OCI-LY7 (cell line): ENCODE measurements around the gene TMPO. TPM values are rescaled to one million over a fixed set of nuclear protein-coding genes. Genes with fewer than 3 reads are reported as not detected.

Experiments
- BruUV-seq: library from RNA; stranded (reverse); fragments of 400-500 nt; replicated peaks from 2 replicates; lab custom pipeline; 2021; lab: Mats Ljungman, UMichigan
- CTCF ChIA-PET: fragments of 300-600 bp; sonication (Branson Sonifier 250); formaldehyde crosslinking; loops from one replicate; lab custom pipeline; 2022; ENCODE audit warnings: antibody characterized with exemption; ENCODE audit not compliant: unreplicated experiment; lab: Charles Lee
- POLR2A ChIA-PET: fragments of 300-600 bp; sonication (Branson Sonifier 250); formaldehyde crosslinking; loops from one replicate; lab custom pipeline; 2022; ENCODE audit warnings: antibody characterized with exemption; lab: Charles Lee
- DNase-seq: peaks from one replicate; pipeline ENCODE4 v3.0.0-alpha.2; 2015; ENCODE audit warnings: low spot score
- H2AFZ ChIP-seq: fragments of 200-600 bp; sonication (generic), shearing (Covaris generic); 2 replicates; pipeline ENCODE4 v1.6.1; 2014; ENCODE audit warnings: mild to moderate bottlenecking, antibody characterized with exemption, low read length, moderate library complexity
- H3K27ac ChIP-seq: fragments of 200-600 bp; sonication (generic); 2 replicates; pipeline ENCODE4 v1.5.1; 2014; ENCODE audit warnings: mixed run types, low read depth, mild to moderate bottlenecking, moderate library complexity, low read length, inconsistent platforms; ENCODE audit not compliant: poor library complexity, severe bottlenecking
- H3K36me3 ChIP-seq: fragments of 200-600 bp; sonication (generic); 2 replicates; pipeline ENCODE4 v1.6.1; 2014; ENCODE audit warnings: mild to moderate bottlenecking, antibody characterized with exemption, low read length, moderate library complexity, mixed read lengths; ENCODE audit not compliant: insufficient read depth
- H3K4me1 ChIP-seq: fragments of 200-600 bp; sonication (generic); 2 replicates; pipeline ENCODE4 v1.5.1; 2014; ENCODE audit warnings: mild to moderate bottlenecking, low read length; ENCODE audit not compliant: insufficient read depth, poor library complexity, severe bottlenecking
- H3K4me2 ChIP-seq: fragments of 200-600 bp; sonication (generic); 2 replicates; pipeline ENCODE4 v1.6.1; 2014; ENCODE audit warnings: mild to moderate bottlenecking, low read length
- H3K4me3 ChIP-seq: fragments of 200-600 bp; sonication (generic); 2 replicates; pipeline ENCODE4 v1.5.1; 2014; ENCODE audit warnings: mild to moderate bottlenecking, low read depth, low read length; ENCODE audit not compliant: poor library complexity, severe bottlenecking
- H3K79me2 ChIP-seq: fragments of 200-600 bp; sonication (generic); 2 replicates; pipeline ENCODE4 v1.6.1; 2016; ENCODE audit warnings: low read depth, mild to moderate bottlenecking, low read length, moderate library complexity, mixed read lengths; ENCODE audit not compliant: insufficient read depth
- H3K9me2 ChIP-seq: fragments of 200-600 bp; sonication (generic); 2 replicates; pipeline ENCODE4 v1.6.1; 2016; ENCODE audit warnings: mild to moderate bottlenecking, low read length, mixed read lengths; ENCODE audit not compliant: insufficient read depth
- H3K9me3 ChIP-seq: fragments of 200-600 bp; sonication (generic); 2 replicates; pipeline ENCODE4 v1.6.1; 2014; ENCODE audit warnings: mild to moderate bottlenecking, mixed run types, low read length, mixed read lengths
- H4K20me1 ChIP-seq: fragments of 200-600 bp; sonication (generic); 2 replicates; pipeline ENCODE4 v1.6.1; 2014; ENCODE audit warnings: mild to moderate bottlenecking, antibody characterized with exemption, low read length, moderate library complexity, mixed read lengths; ENCODE audit not compliant: insufficient read depth
- CTCF ChIP-seq: fragments of 200-600 bp; sonication (generic); conservative IDR thresholded peaks from 2 replicates; pipeline ENCODE4 v1.5.1; 2014; ENCODE audit warnings: mild to moderate bottlenecking, antibody characterized with exemption, low read length, moderate library complexity, mixed read lengths
- EZH2phosphoT487 ChIP-seq: fragments of 200-600 bp; sonication (generic); IDR thresholded peaks from 2 replicates; pipeline ENCODE4 v1.6.1; 2018; ENCODE audit warnings: low read depth, borderline replicate concordance, mild to moderate bottlenecking, mixed run types, antibody characterized with exemption, low read length, moderate library complexity, mixed read lengths
- intact Hi-C: fragments of 100-400 bp; cut with micrococcal nuclease; formaldehyde crosslinking; loops from one replicate; pipeline ENCODE4 v1.10.0; 2022; ENCODE audit not compliant: unreplicated experiment
- total RNA-seq, 2 experiments: library from RNA; depleted of rRNA in 1 of 2; stranded (reverse); fragments of >200 nt in 1 of 2; shearing (Covaris generic) in 1 of 2; gene quantifications; 2 replicates each; pipeline ENCODE4 v1.2.3, GENCODE V29; 2014 to 2022

The TMPO gene
- total RNA-seq, 2 experiments from 2014 or later: 389 to 402 TPM

GRCh38 chr12:98587084-98587483 is 71.7 kb downstream of the TMPO start:
- ChIA-PET CTCF (no interaction called here), POLR2A (interaction anchor here (0.7 to 1.0 kb wide), 2 partner anchors 28 to 1078 kb away, joined by 3 read pairs; no protein-coding TSS in a partner anchor)
- Histone ChIP-seq H2AFZ (0 out of 2 replicates have a peak overlapping the region, but pooled peaks have one; percentile 41), H3K27ac (no peak overlapping the region), H3K79me2 (no peaks in the 10 kb centered on the region), H3K4me1 (peaks cover 5% of the 10 kb centered on the region), H3K4me3 (no peak overlapping the region), H3K36me3 (no peaks in the 10 kb centered on the region), H3K4me2 (no peak overlapping the region), H3K9me3 (no peaks in the 10 kb centered on the region), H3K9me2 (no peaks in the 10 kb centered on the region), H4K20me1 (no peaks in the 10 kb centered on the region)
- no TSS peak for BruUV-seq
- TF ChIP-seq EZH2phosphoT487 (no peak), CTCF (no peak)
- intact Hi-C loops: no loop called here
- peak; percentile 46 for DNase-seq

GRCh38 chr12:98591209-98591608 is 75.8 kb downstream of the TMPO start:
- H3K4me1 ChIP-seq: peaks cover 22% of the 10 kb centered on the region
- POLR2A ChIA-PET: interaction anchor here (0.6 to 0.8 kb wide), 4 partner anchors 21 to 85 kb away, joined by 3 to 4 read pairs (median 4); no protein-coding TSS in a partner anchor
- H3K36me3 ChIP-seq: peaks cover 24% of the 10 kb centered on the region
- no peak overlapping the region for H3K27ac ChIP-seq
- no peak overlapping the region for H3K4me2 ChIP-seq
- peaks cover 23% of the 10 kb centered on the region for H4K20me1 ChIP-seq
- intact Hi-C loops: no loop called here
- H2AFZ ChIP-seq: peak overlapping the region; percentile 58; the same call in 1 of the 2 replicates
- H3K4me3 ChIP-seq: no peak overlapping the region
- H3K79me2 ChIP-seq: peaks cover 27% of the 10 kb centered on the region
- no peaks in the 10 kb centered on the region for H3K9me3 ChIP-seq
- BruUV-seq: no TSS peak
- no peak for TF ChIP-seq EZH2phosphoT487
- TF ChIP-seq CTCF: peak; percentile 33; the same call in 1 of the 2 replicates
- no peaks in the 10 kb centered on the region for H3K9me2 ChIP-seq
- CTCF ChIA-PET: interaction anchor here (0.9 to 1.1 kb wide), 2 partner anchors 16 to 24 kb away, joined by 3 to 4 read pairs; no protein-coding TSS in a partner anchor
- peak; percentile 43 for DNase-seq

GRCh38 chr12:98592825-98593322 is 77.5 kb downstream of the TMPO start:
- H3K4me2 ChIP-seq: peak overlapping the region; percentile 79
- DNase-seq: no peak
- peak overlapping the region; percentile 81; the same call in 1 of the 2 replicates for H2AFZ ChIP-seq
- peaks cover 17% of the 10 kb centered on the region for H3K4me1 ChIP-seq
- ChIA-PET CTCF (interaction anchor here (0.6 to 1.5 kb wide), 5 partner anchors 12 to 437 kb away, joined by 3 to 4 read pairs (median 3); no protein-coding TSS in a partner anchor), POLR2A (interaction anchor here (0.6 to 3.5 kb wide), 21 partner anchors 9 to 1310 kb away, joined by 3 to 29 read pairs (median 5); partner anchors contain the start of genes APAF1 and IKBIP)
- intact Hi-C loops: loop anchor here (1.0 kb wide), 2 partner anchors 52 to 75 kb away; partner anchors contain the start of gene APAF1
- no peaks in the 10 kb centered on the region for H3K9me2 ChIP-seq
- peaks cover 41% of the 10 kb centered on the region for H3K36me3 ChIP-seq
- TF ChIP-seq CTCF: no peak
- TF ChIP-seq EZH2phosphoT487: no peak
- no peaks in the 10 kb centered on the region for H3K9me3 ChIP-seq
- H4K20me1 ChIP-seq: peaks cover 28% of the 10 kb centered on the region
- H3K27ac ChIP-seq: peak overlapping the region; percentile 58
- H3K79me2 ChIP-seq: peaks cover 44% of the 10 kb centered on the region
- peak overlapping the region; percentile 92 for H3K4me3 ChIP-seq
- TSS peak; percentile 100 for BruUV-seq
